ENCODE data around the gene DYSF.

DNA sequence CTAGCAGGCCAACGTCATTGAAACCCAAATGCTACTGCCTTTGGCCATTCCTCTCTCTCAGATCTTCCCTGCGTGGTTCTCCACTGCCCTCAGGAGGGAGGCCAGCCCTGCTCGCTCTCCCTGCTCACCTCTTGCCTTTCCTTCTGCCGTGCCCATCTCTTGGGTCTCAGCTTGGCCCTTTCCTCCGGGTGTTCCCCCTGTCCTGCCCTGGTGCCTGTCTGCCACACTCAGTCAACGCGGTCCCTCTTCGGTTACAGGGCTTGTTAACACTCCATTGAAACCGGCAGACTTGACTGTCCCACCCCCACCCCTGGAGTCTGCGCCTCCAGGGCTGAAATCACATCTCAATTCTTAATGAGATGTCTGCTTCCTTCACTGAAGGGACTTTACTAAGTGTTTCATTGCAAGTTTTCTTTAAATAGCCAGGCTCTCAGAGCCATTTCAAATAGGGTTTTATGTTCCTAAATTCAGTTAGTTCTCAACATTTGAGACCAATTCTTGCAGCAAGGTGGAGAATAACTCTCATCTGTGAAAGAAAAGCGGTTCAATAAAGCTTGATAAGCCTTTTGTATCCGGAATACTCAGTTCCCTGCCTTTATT is 237.6 kb downstream of the DYSF start:
- TF ChIP-seq, protein P1, sequence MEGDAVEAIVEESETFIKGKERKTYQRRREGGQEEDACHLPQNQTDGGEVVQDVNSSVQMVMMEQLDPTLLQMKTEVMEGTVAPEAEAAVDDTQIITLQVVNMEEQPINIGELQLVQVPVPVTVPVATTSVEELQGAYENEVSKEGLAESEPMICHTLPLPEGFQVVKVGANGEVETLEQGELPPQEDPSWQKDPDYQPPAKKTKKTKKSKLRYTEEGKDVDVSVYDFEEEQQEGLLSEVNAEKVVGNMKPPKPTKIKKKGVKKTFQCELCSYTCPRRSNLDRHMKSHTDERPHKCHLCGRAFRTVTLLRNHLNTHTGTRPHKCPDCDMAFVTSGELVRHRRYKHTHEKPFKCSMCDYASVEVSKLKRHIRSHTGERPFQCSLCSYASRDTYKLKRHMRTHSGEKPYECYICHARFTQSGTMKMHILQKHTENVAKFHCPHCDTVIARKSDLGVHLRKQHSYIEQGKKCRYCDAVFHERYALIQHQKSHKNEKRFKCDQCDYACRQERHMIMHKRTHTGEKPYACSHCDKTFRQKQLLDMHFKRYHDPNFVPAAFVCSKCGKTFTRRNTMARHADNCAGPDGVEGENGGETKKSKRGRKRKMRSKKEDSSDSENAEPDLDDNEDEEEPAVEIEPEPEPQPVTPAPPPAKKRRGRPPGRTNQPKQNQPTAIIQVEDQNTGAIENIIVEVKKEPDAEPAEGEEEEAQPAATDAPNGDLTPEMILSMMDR (conservative IDR thresholded peaks at IDR 0.05; ENCODE audit: low read length): no peak
- no peak for TF ChIP-seq EZH2phosphoT487 (IDR thresholded peaks at IDR 0.05; ENCODE audit: borderline replicate concordance, low read depth, low read length)
